ENCODE data around the gene TYW5. TPM values are rescaled to one million over a fixed set of nuclear protein-coding genes. Genes with fewer than 3 reads are reported as not detected.
"Not testable (repeated sequence)": the region's sequence is repeated elsewhere in the genome, so short reads cannot be mapped to it uniquely, and the experiment has no call there.

The TYW5 gene
- polyA plus RNA-seq, 3 donors = 2.0 to 3.0 (median 2.7) TPM

DNA sequence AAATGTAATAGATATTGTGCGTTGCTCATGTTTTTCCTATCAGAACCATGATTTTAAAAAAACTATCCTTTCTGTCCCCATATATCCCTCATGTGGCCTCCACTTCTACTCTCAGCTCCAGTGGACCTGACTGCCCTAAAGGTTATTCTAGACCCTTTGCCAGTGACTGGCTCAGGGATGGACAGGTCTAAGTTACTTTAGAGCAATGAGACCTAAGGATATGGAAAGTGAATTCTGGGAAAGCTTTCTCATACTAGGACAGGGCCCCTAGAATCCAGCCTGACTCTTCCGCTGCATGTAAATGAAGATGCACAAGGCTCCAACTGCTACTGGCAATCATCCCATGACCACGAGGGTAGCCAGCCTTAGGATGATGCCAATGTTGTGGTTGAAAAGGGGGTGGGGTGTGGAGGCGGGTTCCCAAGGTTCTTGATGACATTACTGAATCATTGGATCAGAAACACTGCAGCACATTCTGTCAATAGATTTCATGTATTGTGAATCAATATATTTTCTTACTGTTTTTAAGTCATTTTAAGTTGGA is 22.9 kb downstream of the TYW5 start:
- WGBS, 3 donors = 77 to 85% (median 83%) methylated on average over 4 of the region's 4 CpGs
- no peak overlapping the region for H3K27ac ChIP-seq (ENCODE audit: low read depth, low read length)

DNA sequence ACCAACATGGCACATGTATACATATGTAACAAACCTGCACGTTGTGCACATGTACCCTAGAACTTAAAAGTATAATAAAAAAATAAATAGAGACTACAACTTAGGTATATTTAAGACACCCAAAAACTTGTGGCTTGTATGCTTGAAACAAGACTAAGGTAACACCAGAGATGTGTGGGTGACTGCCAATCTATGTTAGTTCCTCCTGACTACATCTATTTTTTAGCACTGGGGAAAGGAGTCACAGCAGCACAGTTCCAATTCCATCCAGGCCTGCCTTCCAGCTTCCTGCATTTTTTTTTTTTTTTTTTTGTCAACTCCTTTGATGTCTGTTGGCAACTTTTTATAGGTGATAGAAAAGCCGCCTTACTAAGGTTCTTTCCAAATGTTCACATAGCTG is 26.0 kb downstream of the TYW5 start:
- no peak overlapping the region for H3K27ac ChIP-seq (ENCODE audit: low read depth, low read length)
- 74 to 89% (median 83%) methylated on average over 2 of the region's 2 CpGs for WGBS, 3 donors

DNA sequence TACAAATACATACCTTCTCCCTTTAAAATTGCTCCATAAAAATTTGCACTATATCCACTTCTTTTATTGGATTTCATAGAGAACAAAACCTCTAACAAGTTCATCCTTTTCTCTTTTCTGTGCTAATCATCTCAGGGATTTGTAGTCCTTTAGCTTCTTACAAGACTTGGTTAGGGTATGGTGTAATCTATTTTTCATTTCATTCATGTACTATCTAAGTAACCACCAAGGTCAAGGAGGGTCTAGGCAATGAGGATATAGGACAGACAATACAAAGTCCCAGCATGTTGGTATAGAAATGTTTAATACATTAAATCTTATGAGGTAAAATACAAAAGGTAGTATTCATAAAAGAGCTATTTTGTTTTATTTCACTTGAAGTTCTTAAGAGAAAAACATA is 26.7 kb downstream of the TYW5 start:
- H3K27ac ChIP-seq (ENCODE audit: low read depth, low read length) = no peak overlapping the region

DNA sequence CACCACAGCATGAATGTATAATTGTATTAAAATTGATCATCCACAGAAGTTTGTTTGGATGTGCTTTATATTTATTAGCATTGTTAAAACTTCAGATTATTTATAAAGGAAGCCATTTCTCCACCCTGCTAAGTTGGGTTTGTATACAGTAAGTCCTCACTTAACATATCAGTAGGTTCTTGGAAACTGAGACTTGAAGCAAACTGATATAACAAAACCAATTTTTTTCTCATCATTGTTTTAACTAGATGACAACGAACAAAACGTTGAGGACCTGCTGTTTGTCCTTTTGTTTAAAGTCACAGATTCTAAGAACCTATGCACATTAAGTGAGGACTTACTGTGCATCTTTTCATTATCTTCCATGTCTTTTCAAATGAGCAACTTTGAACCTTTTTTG is 27.1 kb downstream of the TYW5 start:
- H3K27ac ChIP-seq (ENCODE audit: low read depth, low read length) = no peak overlapping the region
- 47 to 57% (median 56%) methylated on average over 2 of the region's 2 CpGs for WGBS, 3 donors

DNA sequence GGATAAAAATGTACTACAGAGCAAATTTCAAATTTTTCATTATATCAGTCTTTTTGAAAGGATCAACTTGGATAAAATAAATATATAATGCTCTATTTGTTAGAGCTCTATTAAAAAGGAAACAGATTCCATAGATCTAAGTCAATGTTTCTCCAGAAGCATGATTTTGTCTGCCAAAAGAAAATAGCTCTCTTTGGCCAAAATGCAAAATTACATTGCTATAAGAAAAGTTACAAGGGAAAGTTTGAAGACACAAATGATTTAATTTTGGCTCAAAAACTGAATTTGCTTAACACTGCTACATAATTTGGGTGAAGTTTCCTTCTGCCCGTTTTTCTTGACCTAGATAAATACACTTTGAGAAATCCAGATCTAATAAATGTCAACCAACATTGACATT is 28.5 kb downstream of the TYW5 start:
- H3K27ac ChIP-seq (ENCODE audit: low read depth, low read length) = no peak overlapping the region
- 25 to 58% (median 48%) methylated on average over 1 of the region's 1 CpG for WGBS, 3 donors

DNA sequence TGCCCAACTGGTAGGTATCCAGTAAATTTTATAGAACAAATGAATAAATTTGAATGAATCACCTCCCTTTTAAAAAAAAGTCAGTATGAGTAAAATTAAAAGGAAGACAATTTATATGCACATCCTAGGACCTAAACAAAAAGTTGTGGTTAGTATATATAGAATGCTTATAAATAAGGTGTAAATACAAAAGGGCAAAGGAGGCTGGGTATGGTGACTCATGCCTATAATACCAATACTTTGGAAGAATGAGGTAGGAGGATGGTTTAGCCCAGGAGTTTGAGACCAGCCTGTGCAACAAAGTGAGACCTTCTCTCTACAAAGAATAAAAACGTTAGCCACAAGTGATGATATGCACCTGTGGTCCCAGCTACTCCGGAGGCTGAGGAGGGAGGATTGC is 31.4 kb downstream of the TYW5 start:
- H3K27ac ChIP-seq (ENCODE audit: low read depth, low read length) = no peak overlapping the region
- WGBS, 3 donors = 62 to 85% (median 71%) methylated on average over 2 of the region's 2 CpGs

DNA sequence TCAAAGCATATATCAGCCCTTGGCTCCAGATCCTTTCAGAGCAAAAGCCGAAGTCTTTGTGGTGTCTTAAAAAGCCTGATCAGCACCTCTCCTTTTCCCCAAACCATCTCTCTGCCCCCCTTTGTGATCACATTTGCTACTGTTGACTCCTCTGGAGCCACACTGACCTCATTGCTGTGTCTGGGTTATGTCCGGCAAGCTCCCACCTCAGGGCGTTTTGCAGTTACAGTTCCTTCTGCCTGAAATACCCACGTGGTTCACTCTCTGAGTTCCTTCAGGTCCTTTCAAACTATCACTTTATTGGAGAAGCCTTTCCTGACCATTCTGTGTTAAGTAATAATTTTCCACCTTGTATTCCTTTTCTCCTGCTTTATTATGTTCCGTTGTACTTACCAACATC is 32.4 kb downstream of the TYW5 start:
- H3K27ac ChIP-seq (ENCODE audit: low read depth, low read length) = no peak overlapping the region
- WGBS, 3 donors = 57 to 75% (median 65%) methylated on average over 5 of the region's 5 CpGs

DNA sequence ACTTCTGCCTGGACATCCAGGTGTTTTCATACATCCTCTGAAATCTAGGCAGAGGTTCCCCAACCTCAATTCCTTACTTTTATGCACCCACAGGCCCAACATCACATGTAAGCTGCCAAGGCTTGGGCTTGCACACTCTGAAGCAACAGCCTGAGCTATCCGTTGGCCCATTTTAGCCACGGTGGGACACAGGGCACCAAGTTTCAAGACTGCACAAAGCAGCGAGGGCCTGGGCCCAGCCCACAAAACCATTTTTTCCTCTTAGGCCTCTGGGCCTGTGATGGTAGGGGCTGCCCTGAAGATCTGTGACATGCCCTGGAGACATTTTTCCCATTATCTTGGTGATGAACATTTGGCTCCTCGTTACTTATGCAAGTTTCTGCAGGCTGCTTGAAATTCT is 38.3 kb downstream of the TYW5 start:
- 87 to 99% (median 87%) methylated on average over 4 of the region's 4 CpGs for WGBS, 3 donors
- no peak overlapping the region for H3K27ac ChIP-seq (ENCODE audit: low read depth, low read length)

DNA sequence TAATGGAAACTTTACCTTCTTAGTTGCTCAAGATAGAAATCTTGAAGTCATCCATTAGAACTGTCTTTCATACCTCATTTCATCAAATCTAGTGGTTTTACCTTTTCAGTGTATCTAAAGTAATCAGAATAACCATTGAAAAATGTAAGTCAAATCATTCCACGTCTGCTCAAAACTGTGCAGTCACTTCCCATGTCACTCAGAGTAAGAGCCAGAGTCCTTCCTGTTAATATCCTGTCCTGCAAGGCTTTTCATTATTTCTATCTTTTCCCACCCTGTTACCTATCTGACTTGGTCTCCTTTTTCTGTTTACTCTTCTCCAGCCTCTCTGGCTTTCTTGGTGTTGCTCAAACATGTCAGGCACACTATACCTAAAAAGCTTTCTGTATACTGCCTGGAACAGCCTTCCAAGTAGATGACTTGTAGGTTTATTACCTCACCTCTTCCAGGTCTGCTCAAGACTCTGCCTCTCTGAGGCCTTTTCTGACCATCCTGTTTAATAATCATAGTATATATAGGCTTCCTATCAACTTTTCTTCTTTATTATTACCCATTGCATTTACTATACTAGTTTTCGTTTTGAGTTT is 40.8 kb downstream of the TYW5 start:
- no peak overlapping the region for H3K27ac ChIP-seq (ENCODE audit: low read depth, low read length)
- WGBS, 3 donors = 43 to 64% (median 59%) methylated on average over 2 of the region's 2 CpGs

DNA sequence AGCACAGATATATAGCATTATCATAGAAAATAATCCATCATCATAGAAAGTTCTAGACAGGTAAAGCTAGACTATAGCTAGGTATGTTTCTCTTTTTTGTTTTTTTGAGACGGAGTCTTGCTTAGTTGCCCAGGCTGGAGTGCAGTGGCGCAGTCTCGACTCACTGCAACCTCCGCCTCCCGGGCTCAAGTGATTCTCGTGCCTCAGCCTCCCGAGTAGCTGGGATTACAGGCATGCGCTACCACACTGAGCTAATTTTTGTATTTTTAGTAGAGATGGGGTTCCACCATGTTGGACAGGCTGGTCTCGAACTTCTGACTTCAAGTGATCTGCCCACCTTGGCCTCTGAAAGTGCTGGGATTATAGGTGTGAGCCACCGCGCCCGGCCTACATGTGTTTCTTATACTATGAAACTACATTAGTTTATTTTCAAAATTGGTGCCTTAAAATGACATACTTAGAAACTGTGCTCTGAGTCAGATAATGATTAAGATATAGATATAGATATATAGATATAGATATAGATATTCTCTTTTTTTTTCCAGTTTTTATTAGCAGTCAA is 42.7 kb downstream of the TYW5 start:
- not testable (repeated sequence) for H3K27ac ChIP-seq (ENCODE audit: low read depth, low read length)
- 91 to 95% (median 94%) methylated on average over 12 of the region's 12 CpGs for WGBS, 3 donors

DNA sequence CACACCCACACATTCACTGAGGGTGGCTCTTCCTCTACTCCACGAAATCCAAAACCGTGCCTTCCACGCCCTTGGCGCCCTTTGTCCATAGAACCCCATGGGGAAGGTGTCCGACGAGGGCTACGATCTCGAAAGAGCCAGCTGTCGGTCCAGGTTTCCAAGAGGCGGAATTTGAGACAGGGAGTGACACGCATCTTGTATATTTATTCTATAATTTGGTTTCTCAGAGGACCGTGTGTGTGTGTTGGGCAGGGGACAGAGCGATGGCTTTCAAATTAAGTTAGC is 43.5 kb downstream of the TYW5 start:
- 0 to 1% (median 0%) methylated on average over 13 of the region's 13 CpGs for WGBS, 3 donors
- peak overlapping the region; percentile 56 for H3K27ac ChIP-seq (ENCODE audit: low read depth, low read length)

DNA sequence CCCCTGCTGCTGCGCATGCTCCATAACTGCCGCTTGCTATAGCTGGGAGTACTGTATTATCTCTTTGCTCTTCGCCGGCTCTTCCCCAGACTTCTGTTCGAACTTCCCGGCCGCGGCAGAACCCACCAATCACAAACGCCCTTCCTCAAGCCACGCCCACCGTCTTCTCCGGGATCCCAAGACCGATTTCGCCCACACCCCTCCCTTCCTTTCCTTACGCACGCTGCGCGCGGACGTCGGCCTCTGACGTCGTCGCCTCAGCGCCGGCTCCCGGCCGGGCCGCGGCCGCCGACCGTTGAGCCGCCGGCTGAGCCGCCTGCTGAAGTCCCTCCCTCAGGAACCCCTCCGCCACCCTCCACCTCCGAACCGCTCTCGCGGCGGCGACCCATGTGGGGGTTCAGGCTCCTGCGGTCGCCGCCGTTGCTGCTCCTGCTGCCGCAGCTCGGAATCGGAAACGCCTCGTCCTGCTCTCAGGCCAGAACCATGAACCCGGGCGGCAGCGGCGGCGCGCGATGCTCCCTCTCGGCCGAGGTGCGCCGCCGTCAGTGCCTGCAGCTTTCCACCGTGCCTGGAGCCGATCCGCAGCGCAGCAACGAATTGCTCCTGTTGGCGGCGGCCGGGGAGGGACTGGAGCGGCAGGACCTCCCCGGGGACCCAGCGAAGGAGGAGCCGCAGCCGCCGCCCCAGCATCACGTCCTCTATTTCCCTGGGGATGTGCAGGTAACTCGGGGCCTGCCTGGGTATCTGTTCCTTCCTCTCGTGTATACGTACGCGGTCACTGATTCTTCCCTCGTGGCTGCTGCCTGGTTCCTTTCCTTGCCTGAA is 44.0 kb downstream of the TYW5 start, which contains the start of gene C2orf69:
Gene C2orf69 (plus strand): TSS at position 242 of the 825 bp plus-strand sequence. CDS start 146 bp downstream, at position 388.
- peak within 1 kb of the TSS; percentile 56 for H3K27ac ChIP-seq (ENCODE audit: low read depth, low read length)
- 0 to 1% (median 0%) methylated on average over 85 of the region's 85 CpGs for WGBS, 3 donors

DNA sequence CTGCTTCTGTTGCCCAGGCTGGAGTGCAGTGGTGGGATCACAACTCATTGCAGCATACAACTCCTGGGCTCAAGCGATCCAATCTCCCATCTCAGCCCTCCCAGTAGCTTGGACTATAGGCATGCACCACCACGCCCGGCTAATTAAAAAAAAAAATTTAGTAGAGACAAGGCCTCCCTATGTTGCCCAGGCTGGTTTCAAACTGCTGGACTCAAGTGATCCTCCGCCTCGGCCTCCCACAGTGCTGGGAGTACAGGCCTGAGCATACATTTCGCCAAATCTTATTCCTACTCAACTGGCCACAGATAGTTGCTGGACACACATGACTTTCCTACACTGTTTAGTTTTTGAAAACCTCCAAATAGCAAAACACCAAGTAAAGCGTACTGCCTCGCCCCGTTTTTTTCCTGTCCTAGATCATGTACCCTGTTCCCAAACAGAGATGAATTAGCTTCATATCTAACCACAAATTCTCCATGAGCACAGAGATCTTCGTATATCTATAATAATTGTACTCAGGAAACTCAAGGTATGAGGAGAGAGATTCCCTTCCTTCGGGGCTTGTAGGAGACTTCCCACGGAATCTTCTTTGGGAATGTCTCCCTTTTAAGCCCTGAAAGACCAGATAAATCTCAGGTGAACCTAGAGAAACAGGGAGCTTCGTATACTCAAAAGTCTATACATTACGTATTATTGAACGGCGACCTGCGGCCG is 44.8 kb downstream of the TYW5 start:
- no peak overlapping the region for H3K27ac ChIP-seq (ENCODE audit: low read depth, low read length)
- 28 to 45% (median 43%) methylated on average over 18 of the region's 18 CpGs for WGBS, 3 donors

DNA sequence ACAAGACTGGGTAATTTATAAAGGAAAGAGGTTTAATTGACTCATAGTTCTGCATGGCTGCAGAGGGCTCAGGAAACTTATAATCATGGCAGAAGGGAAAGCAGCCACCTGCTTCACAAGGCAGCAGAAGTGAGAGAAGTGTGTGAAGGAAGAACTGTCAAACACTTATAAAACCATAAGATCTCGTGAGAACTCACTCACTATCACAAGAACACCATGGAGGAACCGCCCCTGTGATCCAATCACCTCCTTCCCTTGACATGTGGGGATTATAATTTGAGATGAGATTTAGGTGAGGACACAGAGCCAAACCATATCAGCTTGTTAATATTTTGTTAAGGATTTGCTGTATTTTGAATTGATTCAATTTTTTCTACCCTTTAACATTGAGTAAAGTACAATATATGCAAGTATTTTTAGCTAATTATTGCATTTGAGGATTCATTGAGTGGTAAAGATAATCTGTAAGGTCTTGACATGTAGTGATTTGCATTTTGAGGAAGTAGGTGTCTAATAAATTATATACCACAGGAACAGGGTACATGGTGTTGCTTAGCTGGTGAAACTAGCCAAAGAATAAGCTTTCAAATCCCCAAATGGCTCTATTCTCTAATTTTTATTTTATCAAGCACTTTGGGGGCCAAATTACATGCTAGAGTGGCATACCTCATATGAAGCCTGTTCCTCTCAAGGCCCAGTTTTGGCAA is 48.1 kb downstream of the TYW5 start:
- H3K27ac ChIP-seq (ENCODE audit: low read depth, low read length) = no peak overlapping the region
- 65 to 80% (median 72%) methylated on average over 2 of the region's 2 CpGs for WGBS, 3 donors

DNA sequence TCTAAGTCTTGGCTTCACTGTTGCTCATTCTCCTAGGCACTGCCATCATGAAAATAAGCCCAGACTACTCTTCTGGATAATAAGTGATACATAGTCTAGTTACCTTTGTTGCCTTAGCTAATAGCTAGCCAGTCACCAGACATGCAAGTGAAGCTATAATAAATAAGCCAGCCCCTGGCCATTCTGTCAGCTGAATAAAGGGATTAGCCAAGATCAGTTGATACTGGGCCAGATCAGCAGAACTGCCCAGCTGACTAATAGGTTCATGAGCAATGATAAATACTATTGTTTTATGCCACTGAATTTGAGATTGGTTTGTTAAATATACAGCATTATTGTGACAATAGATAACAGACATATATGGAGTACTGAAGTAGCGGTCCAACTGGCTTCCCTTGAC is 52.2 kb downstream of the TYW5 start:
- H3K27ac ChIP-seq (ENCODE audit: low read depth, low read length) = no peak overlapping the region
- WGBS, 3 donors = 90 to 100% (median 94%) methylated on average over 1 of the region's 1 CpG

DNA sequence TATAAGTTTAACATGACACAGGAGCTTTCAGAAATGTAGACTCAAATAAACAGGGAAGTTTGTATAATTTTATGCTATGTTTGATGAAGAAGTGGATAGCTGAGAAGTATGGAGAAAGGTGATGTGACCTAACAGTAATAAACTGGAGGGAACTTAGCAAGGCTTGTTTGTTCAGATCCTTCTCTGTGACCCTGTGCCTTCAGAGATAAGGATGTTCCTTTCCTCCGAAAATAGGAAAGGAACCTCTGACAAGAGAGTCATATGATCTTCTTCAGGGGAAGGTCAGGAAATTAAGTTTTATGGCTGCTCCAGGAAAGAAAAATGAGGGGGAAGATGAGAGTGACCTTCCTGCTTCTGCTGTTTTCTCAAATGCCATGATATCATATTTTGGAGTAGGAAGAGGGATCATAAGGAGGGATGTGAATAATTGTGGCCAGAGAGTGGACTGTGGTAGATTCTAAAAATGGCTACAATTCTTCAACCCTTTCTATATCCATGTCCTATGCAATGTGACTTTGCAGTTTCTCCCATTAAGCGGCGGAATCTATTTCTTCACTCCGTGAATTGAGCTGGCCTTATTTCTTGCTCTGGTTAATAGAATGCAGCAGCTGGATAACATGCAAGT is 52.7 kb downstream of the TYW5 start:
- no peak overlapping the region for H3K27ac ChIP-seq (ENCODE audit: low read depth, low read length)
- 80 to 93% (median 89%) methylated on average over 4 of the region's 4 CpGs for WGBS, 3 donors

DNA sequence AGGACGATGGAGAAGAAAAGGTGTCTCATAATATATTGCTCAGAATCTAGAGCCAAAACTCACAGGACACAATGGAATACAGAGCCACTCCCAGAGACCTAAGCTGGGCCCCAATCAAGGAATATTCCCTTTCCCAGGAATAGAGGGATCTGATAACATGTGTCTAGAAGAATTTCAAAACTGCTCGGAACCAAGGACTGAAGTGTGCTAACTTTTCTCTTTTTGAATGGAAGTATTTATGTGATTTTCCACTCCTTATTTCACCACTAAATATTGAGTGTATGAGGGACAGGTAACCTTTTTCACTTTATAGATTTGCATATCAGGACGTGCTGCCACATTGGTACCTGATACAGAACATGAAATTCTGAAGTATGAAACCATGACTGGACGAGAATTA is 53.3 kb downstream of the TYW5 start:
- no peak overlapping the region for H3K27ac ChIP-seq (ENCODE audit: low read depth, low read length)
- WGBS, 3 donors = 88 to 89% (median 88%) methylated on average over 4 of the region's 4 CpGs

DNA sequence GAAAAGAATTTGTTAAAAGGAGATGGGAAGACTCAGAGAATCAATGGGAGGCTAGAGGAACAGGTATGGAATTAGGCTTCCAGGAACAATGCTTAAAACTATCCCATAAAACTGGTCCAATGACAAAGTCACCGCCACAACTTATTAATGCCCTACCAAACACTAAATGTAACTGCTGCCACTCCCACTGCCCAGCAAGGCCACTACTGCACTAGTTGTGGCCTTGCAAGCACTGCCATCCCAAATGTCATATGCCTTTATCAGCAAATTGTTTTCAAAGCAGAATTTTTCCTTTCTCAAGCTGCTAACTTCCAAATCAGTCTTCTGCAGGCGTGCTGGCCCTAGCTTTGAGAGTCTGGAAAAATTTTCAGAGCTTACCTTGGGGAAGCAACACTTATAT is 58.7 kb downstream of the TYW5 start:
- no peak overlapping the region for H3K27ac ChIP-seq (ENCODE audit: low read depth, low read length)
- 57 to 90% (median 90%) methylated on average over 2 of the region's 2 CpGs for WGBS, 3 donors
